Natural killer cell (primary cell): Measurements from ENCODE around the gene TCL1B. TPM values are rescaled to one million over a fixed set of nuclear protein-coding genes. Genes with fewer than 3 reads are reported as not detected.

Experiments
- ATAC-seq, 3 donors: fragments of 150-1000 bp in 2 of 3; fragments of 200-7000 bp in 1 of 3; cut with Tn5 transposase; 1 replicate in 1 of 3; 2 replicates in 2 of 3; pipeline ENCODE4 v1.10.0; 2021; ENCODE audit warnings: mild to moderate bottlenecking in 2 of 3, moderate library complexity in 2 of 3
- DNase-seq, 2 donors: peaks; one replicate each; pipeline versions ENCODE4 v3.0.0 to v3.0.0-alpha.2; 2013 to 2021; ENCODE audit warnings: mixed read lengths in 1 of 2
- H3K27ac ChIP-seq: one replicate; pipeline ENCODE4 v1.5.1; 2013; ENCODE audit warnings: mild to moderate bottlenecking, low read length
- H3K27me3 ChIP-seq: one replicate; pipeline ENCODE4 v1.6.1; 2013; ENCODE audit warnings: low read length; ENCODE audit not compliant: control insufficient read depth, insufficient read depth
- H3K36me3 ChIP-seq: one replicate; pipeline ENCODE4 v1.6.1; 2013; ENCODE audit warnings: low read length; ENCODE audit not compliant: control insufficient read depth, insufficient read depth
- H3K4me1 ChIP-seq: one replicate; pipeline ENCODE4 v1.6.1; 2013; ENCODE audit warnings: low read length; ENCODE audit not compliant: control insufficient read depth, insufficient read depth
- H3K4me3 ChIP-seq: one replicate; pipeline ENCODE4 v1.5.1; 2013; ENCODE audit warnings: low read length
- H3K9me3 ChIP-seq: one replicate; pipeline ENCODE4 v1.6.1; 2013; ENCODE audit warnings: low read length; ENCODE audit not compliant: control insufficient read depth, insufficient read depth
- H3K27ac Mint-ChIP-seq, 2 donors: one replicate each; pipeline ENCODE4 v1.8.0; 2022; ENCODE audit warnings: mild to moderate bottlenecking in 2 of 2, mixed read lengths in 2 of 2, moderate library complexity in 1 of 2
- H3K27me3 Mint-ChIP-seq, 2 donors: one replicate each; pipeline ENCODE4 v1.8.0; 2022; ENCODE audit warnings: low read depth in 2 of 2, mixed read lengths in 2 of 2
- H3K36me3 Mint-ChIP-seq: one replicate; pipeline ENCODE4 v1.8.0; 2022; ENCODE audit warnings: mixed read lengths
- H3K4me1 Mint-ChIP-seq, 2 donors: one replicate each; pipeline ENCODE4 v1.8.0; 2022; ENCODE audit warnings: mixed read lengths in 2 of 2
- H3K4me3 Mint-ChIP-seq: one replicate; pipeline ENCODE4 v1.8.0; 2022; ENCODE audit warnings: mild to moderate bottlenecking, moderate library complexity, mixed read lengths
- H3K9me3 Mint-ChIP-seq, 2 donors: one replicate each; pipeline ENCODE4 v1.8.0; 2022; ENCODE audit warnings: mixed read lengths in 2 of 2
- WGBS: methylation state at CpG from one replicate; pipeline ENCODE4 v1.1.7; 2013; ENCODE audit warnings: missing lambda C conversion rate; ENCODE audit not compliant: insufficient coverage; 5-methylcytosine and 5-hydroxymethylcytosine counted together
- intact Hi-C: fragments of 100-400 bp; cut with micrococcal nuclease; formaldehyde crosslinking; loops from one replicate; pipeline ENCODE4 v1.14.2; 2022
- total RNA-seq, 4 donors: library from RNA; stranded (reverse); fragments of 120-200 nt in 1 of 4; gene quantifications; one replicate each; pipeline versions ENCODE4 v1.2.3 to v1.2.4, GENCODE V29; 2013 to 2022
- TF ChIP-seq, protein P1 (sequence below): fragments of 200-600 bp; IDR thresholded peaks from one replicate; pipeline ENCODE4 v1.8.0; 2022; ENCODE audit warnings: antibody characterized with exemption

The TCL1B gene
- total RNA-seq, 3 donors from 2014 or later (not counting 1 experiment from before 2014, with no cell fraction given), result not detected

DNA sequence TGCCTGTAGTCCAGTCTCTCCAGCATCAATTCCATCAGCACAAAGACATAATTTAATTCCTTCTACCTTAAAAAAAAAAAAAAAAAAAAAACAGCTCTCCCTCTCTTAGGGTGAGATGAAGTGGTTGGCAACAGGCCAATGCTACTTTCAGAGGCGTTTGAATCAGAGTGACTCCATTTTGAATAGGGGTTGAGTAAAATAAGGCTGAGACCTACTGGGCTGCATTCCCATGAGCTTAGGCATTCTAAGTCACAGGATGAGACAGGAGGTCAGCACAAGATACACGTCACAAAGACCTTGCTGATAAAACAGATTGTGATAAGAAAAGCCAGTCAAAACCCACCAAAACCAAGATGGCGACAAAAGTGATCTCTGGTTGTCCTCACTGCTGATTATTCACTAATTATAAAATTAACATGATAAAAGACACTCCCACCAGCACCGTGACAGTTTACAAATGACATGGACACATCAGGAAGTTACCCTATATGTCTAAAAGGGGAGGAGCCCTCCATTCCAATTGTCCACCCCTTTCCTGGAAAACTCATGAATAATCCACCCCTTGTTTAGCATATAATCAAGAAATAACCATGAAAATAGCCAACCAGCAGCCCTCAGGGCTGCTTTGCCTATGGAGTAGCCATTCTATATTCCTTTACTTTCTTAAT is 6.9 kb upstream of the TCL1B start:
- H3K4me3 ChIP-seq, result no peak overlapping the region
- no peak overlapping the region for H3K27ac Mint-ChIP-seq
- H3K9me3 ChIP-seq, result no peaks in the 10 kb centered on the region
- no peaks in the 10 kb centered on the region for H3K4me1 ChIP-seq
- H3K4me1 Mint-ChIP-seq, result no peaks in the 10 kb centered on the region
- intact Hi-C loops, result no loop called here
- H3K27ac ChIP-seq, result no peak overlapping the region
- no peak for DNase-seq
- H3K9me3 Mint-ChIP-seq, result no peaks in the 10 kb centered on the region
- no peak overlapping the region for H3K4me3 Mint-ChIP-seq
- H3K27me3 Mint-ChIP-seq, result peaks cover 6 to 7% of the 10 kb centered on the region in 2 donors
- H3K36me3 ChIP-seq, result no peaks in the 10 kb centered on the region
- ATAC-seq, result no peak
- no peaks in the 10 kb centered on the region for H3K27me3 ChIP-seq
- TF ChIP-seq, protein P1, sequence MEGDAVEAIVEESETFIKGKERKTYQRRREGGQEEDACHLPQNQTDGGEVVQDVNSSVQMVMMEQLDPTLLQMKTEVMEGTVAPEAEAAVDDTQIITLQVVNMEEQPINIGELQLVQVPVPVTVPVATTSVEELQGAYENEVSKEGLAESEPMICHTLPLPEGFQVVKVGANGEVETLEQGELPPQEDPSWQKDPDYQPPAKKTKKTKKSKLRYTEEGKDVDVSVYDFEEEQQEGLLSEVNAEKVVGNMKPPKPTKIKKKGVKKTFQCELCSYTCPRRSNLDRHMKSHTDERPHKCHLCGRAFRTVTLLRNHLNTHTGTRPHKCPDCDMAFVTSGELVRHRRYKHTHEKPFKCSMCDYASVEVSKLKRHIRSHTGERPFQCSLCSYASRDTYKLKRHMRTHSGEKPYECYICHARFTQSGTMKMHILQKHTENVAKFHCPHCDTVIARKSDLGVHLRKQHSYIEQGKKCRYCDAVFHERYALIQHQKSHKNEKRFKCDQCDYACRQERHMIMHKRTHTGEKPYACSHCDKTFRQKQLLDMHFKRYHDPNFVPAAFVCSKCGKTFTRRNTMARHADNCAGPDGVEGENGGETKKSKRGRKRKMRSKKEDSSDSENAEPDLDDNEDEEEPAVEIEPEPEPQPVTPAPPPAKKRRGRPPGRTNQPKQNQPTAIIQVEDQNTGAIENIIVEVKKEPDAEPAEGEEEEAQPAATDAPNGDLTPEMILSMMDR, result no peak
- H3K36me3 Mint-ChIP-seq, result no peaks in the 10 kb centered on the region
- 76% methylated on average over 3 of the region's 4 CpGs for WGBS

DNA sequence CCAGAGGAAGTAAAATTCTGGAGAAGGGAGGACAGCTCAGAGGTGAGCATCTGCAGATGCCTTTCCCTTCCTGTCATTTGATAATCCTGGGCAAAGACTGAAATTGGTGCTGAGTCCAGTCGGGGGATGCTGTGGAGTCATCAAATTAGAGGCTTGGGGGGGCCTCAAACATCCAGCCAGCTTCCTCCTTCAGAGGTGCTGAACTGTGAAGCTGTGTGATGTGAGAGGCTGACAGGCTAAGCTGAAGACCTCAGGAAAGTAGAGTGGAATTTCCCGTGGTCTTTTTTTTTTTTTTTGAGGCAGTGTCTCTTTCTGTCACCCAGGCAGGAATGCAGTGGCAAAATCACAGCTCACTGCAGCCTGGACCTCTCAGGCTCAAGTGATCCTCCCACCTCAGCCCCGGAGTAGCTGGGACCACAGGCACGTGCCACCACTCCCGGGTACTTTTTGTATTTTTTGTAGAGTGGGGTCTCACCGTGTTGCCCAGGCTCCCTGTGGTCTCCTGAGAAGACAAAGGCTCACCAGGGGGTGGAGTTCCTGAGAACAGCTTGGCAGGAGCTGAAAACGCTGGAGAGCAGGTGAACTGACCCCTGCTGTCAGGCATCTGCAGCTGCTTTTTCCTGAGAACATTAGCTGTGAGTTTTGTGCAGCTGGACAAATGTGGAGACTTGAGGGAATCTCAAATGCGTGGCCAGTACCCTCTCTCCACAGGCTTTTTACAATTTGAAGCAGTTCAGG is 6.1 kb upstream of the TCL1B start:
- no peaks in the 10 kb centered on the region for H3K27me3 ChIP-seq
- H3K4me1 ChIP-seq, result no peaks in the 10 kb centered on the region
- H3K9me3 Mint-ChIP-seq, result no peaks in the 10 kb centered on the region
- no peaks in the 10 kb centered on the region for H3K36me3 ChIP-seq
- WGBS, result 32% methylated on average over 8 of the region's 8 CpGs
- H3K4me1 Mint-ChIP-seq, result no peaks in the 10 kb centered on the region
- H3K27ac ChIP-seq, result no peak overlapping the region
- H3K9me3 ChIP-seq, result no peaks in the 10 kb centered on the region
- intact Hi-C loops, result loop anchor here (10.0 kb wide), 1 partner anchor 235 kb away; no protein-coding TSS in a partner anchor
- ATAC-seq (no peak), DNase-seq (no peak)
- H3K36me3 Mint-ChIP-seq, result no peaks in the 10 kb centered on the region
- TF ChIP-seq, protein P1, result no peak
- no peak overlapping the region for H3K4me3 ChIP-seq
- no peak overlapping the region for H3K27ac Mint-ChIP-seq
- H3K27me3 Mint-ChIP-seq, result peaks cover 6% of the 10 kb centered on the region in 2 donors
- H3K4me3 Mint-ChIP-seq, result no peak overlapping the region

DNA sequence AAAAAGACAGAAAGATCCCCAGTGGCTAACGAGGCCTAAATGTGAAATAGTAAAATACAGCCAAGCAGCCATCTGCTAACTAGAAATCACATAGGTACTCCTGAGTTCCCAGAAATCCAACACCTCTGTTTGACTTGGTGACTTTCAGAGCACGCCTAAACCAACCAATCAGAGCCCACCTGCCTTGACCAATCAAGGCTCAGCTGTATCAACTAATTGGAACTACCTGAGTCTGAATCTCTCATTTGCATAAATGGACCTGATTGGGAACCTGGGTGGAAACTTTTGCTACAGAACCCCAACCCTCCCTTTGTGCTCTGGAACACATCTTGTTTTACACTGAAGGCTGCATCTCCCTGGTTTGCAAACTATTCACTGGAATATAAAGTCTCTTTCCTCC is 5.1 kb upstream of the TCL1B start:
- Histone ChIP-seq H3K36me3 (no peaks in the 10 kb centered on the region), H3K4me3 (no peak overlapping the region), H3K9me3 (no peaks in the 10 kb centered on the region), H3K4me1 (no peaks in the 10 kb centered on the region), H3K27ac (no peak overlapping the region), H3K27me3 (no peaks in the 10 kb centered on the region)
- WGBS, result 69% methylated on average over 2 of the region's 2 CpGs
- Mint-ChIP-seq H3K27ac (no peak overlapping the region), H3K4me3 (no peak overlapping the region), H3K27me3 (peaks cover 0 to 2% of the 10 kb centered on the region in 2 donors), H3K9me3 (no peaks in the 10 kb centered on the region), H3K4me1 (no peaks in the 10 kb centered on the region), H3K36me3 (no peaks in the 10 kb centered on the region)
- ATAC-seq (no peak), DNase-seq (no peak)
- intact Hi-C loops, result loop anchor here (10.0 kb wide), 1 partner anchor 236 kb away; no protein-coding TSS in a partner anchor
- TF ChIP-seq, protein P1, result no peak
